B cell (primary cell): Measurements from ENCODE around the gene RTN4RL2.

Source experiments
- EZH2 ChIP-seq: IDR thresholded peaks from 2 replicates; pipeline ENCODE4 v1.6.1; 2012; ENCODE audit warnings: borderline replicate concordance, low read depth, mild to moderate bottlenecking, moderate library complexity, low read length; ENCODE audit not compliant: insufficient read depth, poor library complexity, severe bottlenecking
- TF ChIP-seq, protein P1 (sequence below): fragments of 200-600 bp; IDR thresholded peaks from one replicate; pipeline ENCODE4 v1.8.0; 2022; ENCODE audit warnings: antibody characterized with exemption, mild to moderate bottlenecking

GRCh38 chr11:57424792-57425564 lies 35.4 kb upstream of the RTN4RL2 start:
- TF ChIP-seq, protein P1, sequence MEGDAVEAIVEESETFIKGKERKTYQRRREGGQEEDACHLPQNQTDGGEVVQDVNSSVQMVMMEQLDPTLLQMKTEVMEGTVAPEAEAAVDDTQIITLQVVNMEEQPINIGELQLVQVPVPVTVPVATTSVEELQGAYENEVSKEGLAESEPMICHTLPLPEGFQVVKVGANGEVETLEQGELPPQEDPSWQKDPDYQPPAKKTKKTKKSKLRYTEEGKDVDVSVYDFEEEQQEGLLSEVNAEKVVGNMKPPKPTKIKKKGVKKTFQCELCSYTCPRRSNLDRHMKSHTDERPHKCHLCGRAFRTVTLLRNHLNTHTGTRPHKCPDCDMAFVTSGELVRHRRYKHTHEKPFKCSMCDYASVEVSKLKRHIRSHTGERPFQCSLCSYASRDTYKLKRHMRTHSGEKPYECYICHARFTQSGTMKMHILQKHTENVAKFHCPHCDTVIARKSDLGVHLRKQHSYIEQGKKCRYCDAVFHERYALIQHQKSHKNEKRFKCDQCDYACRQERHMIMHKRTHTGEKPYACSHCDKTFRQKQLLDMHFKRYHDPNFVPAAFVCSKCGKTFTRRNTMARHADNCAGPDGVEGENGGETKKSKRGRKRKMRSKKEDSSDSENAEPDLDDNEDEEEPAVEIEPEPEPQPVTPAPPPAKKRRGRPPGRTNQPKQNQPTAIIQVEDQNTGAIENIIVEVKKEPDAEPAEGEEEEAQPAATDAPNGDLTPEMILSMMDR = no peak
- TF ChIP-seq EZH2 = no peak
